NCI-H2081 treated with DMSO at 0.1 percent for 48 hours (cell line): ENCODE results near the gene HLA-DQA1.
"Not testable (repeated sequence)": the region's sequence is repeated elsewhere in the genome, so short reads cannot be mapped to it uniquely, and the experiment has no call there.

Experiments
- DNase-seq: peaks from one replicate; lab custom pipeline; 2025; lab: John Stamatoyannopoulos, UW

HLA-DQA1 gene

GRCh38 chr6:32659856-32660595, 22.8 kb downstream of the HLA-DQA1 start:
- DNase-seq = no peak

- DNase-seq = no peak
Measured at GRCh38 chr6:32662099-32662498, 24.9 kb downstream of the HLA-DQA1 start.

- DNase-seq = no peak
Measured at GRCh38 chr6:32662836-32663235, 25.6 kb downstream of the HLA-DQA1 start.

GRCh38 chr6:32664354-32664753, 27.1 kb downstream of the HLA-DQA1 start:
- no peak for DNase-seq

GRCh38 chr6:32664827-32665362, 27.7 kb downstream of the HLA-DQA1 start:
- no peak for DNase-seq

- DNase-seq = no peak
Measured at GRCh38 chr6:32665661-32666060, 28.5 kb downstream of the HLA-DQA1 start.

GRCh38 chr6:32666420-32667300, 29.5 kb downstream of the HLA-DQA1 start, which contains the start of gene HLA-DQB1:
Gene HLA-DQB1, minus strand, starts transcription at chr6:32666657. Its CDS starts 50 bp downstream, at chr6:32666607.
- no peak for DNase-seq

- DNase-seq = no peak
Measured at GRCh38 chr6:32668226-32668747, 31.1 kb downstream of the HLA-DQA1 start.

- no peak for DNase-seq
Measured at GRCh38 chr6:32669240-32669639, 32.0 kb downstream of the HLA-DQA1 start.

- no peak for DNase-seq
Measured at GRCh38 chr6:32669893-32670292, 32.7 kb downstream of the HLA-DQA1 start.

- DNase-seq = not testable (repeated sequence)
Measured at GRCh38 chr6:32671908-32672307, 34.7 kb downstream of the HLA-DQA1 start.

- not testable (repeated sequence) for DNase-seq
Measured at GRCh38 chr6:32674123-32674522, 36.9 kb downstream of the HLA-DQA1 start.

GRCh38 chr6:32679492-32679891, 42.3 kb downstream of the HLA-DQA1 start:
- DNase-seq = no peak

- no peak for DNase-seq
Measured at GRCh38 chr6:32680055-32680454, 42.8 kb downstream of the HLA-DQA1 start.

GRCh38 chr6:32684246-32684645, 47.0 kb downstream of the HLA-DQA1 start:
- DNase-seq = no peak

- DNase-seq = no peak
Measured at GRCh38 chr6:32685603-32686002, 48.4 kb downstream of the HLA-DQA1 start.

GRCh38 chr6:32689531-32690501, 52.6 kb downstream of the HLA-DQA1 start:
- no peak for DNase-seq

GRCh38 chr6:32692019-32692418, 54.8 kb downstream of the HLA-DQA1 start:
- DNase-seq = no peak
